MM.1S (cell line): ENCODE results near the gene DENND5A.

Experiments
- CTCF ChIP-seq: fragments of 300-600 bp; sonication (generic); IDR thresholded peaks from 2 replicates; pipeline ENCODE4 v1.5.1; 2016; ENCODE audit warnings: antibody characterized with exemption, low read length, mixed read lengths
- EZH2 ChIP-seq: fragments of 300-600 bp; sonication (generic); optimal IDR thresholded peaks from 2 replicates; pipeline ENCODE3; 2017; ENCODE audit warnings: low read depth, mild to moderate bottlenecking, antibody characterized with exemption, low read length, mixed read lengths

GRCh38 chr11:9091044-9091922 lies 173.9 kb downstream of the DENND5A start, which contains the start of gene SCUBE2:
- TF ChIP-seq CTCF (no peak), EZH2 (no peak)
